ENCODE measurements around the gene GRIA4.

DNA sequence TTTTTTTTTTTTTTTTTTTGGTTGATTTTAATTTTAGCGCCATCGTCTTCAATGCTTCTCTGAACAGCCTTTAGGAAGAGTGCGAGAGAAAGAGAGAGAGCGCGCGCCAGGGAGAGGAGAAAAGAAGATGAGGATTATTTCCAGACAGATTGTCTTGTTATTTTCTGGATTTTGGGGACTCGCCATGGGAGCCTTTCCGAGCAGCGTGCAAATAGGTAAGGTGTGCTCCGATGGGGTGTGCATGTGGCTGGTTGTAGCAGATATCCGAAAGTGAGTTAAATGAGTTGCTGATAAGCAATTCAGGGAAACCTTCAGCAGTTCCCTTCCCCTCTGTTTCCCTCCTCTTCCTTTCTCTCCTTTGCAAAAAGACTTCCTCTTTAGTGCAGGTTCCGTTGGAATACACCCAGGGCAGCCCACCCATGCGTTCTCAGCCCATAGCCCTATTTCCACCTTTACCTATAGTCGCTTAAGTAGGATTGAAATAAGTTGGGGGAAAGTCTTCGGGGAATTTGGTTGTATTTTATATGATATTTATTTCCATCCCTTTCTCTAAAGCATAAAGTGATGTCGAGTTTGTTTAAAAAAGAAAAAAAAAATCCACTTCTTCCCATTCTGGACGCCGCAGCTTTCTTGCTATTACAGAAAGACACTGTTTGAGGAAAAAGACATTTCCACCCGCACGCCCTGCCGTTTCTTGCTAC, 1.1 kb downstream of the GRIA4 start:
- TF ChIP-seq CTCF (IDR thresholded peaks at IDR 0.05) (no peak), POLR2A (IDR thresholded peaks at IDR 0.05) (no peak)

All from lower leg skin (tissue), 3 donors.